ENCODE data around the gene DTX1.

Gene DTX1

GRCh38 chr12:113051759-113052158 is 4.8 kb upstream of the DTX1 start:
- Histone ChIP-seq H3K36me3 (ENCODE audit: control insufficient read depth in 5 of 5, insufficient read depth in 5 of 5, low read length in 5 of 5) (no peaks in the 10 kb centered on the region), H3K9ac (ENCODE audit: low read length in 5 of 5) (no peak overlapping the region), H3K4me3 (ENCODE audit: low read depth in 1 of 5, low read length in 5 of 5) (no peak overlapping the region), H3K27me3 (ENCODE audit: control insufficient read depth in 5 of 5, insufficient read depth in 4 of 5, low read length in 5 of 5) (peaks cover 0 to 10% (median 0%) of the 10 kb centered on the region in 5 donors), H3K4me1 (ENCODE audit: control insufficient read depth in 5 of 5, insufficient read depth in 5 of 5, low read length in 5 of 5) (peaks cover 0 to 18% (median 12%) of the 10 kb centered on the region in 5 donors), H3K9me3 (ENCODE audit: control insufficient read depth in 5 of 5, low read length in 5 of 5) (no peaks in the 10 kb centered on the region), H3K27ac (ENCODE audit: low read depth, low read length) (no peak overlapping the region)

GRCh38 chr12:113052326-113052725 is 4.2 kb upstream of the DTX1 start:
- H3K36me3 ChIP-seq (ENCODE audit: control insufficient read depth in 5 of 5, insufficient read depth in 5 of 5, low read length in 5 of 5), result no peaks in the 10 kb centered on the region
- no peak overlapping the region for H3K4me3 ChIP-seq (ENCODE audit: low read depth in 1 of 5, low read length in 5 of 5)
- H3K9ac ChIP-seq (ENCODE audit: low read length in 5 of 5), result no peak overlapping the region
- no peaks in the 10 kb centered on the region for H3K9me3 ChIP-seq (ENCODE audit: control insufficient read depth in 5 of 5, low read length in 5 of 5)
- peaks cover 0 to 20% (median 16%) of the 10 kb centered on the region in 5 donors for H3K4me1 ChIP-seq (ENCODE audit: control insufficient read depth in 5 of 5, insufficient read depth in 5 of 5, low read length in 5 of 5)
- H3K27ac ChIP-seq (ENCODE audit: low read depth, low read length), result no peak overlapping the region
- peaks cover 0 to 10% (median 0%) of the 10 kb centered on the region in 5 donors for H3K27me3 ChIP-seq (ENCODE audit: control insufficient read depth in 5 of 5, insufficient read depth in 4 of 5, low read length in 5 of 5)

GRCh38 chr12:113054948-113055486 is 1.5 kb upstream of the DTX1 start:
- no peaks in the 10 kb centered on the region for H3K36me3 ChIP-seq (ENCODE audit: control insufficient read depth in 5 of 5, insufficient read depth in 5 of 5, low read length in 5 of 5)
- no peaks in the 10 kb centered on the region for H3K9me3 ChIP-seq (ENCODE audit: control insufficient read depth in 5 of 5, low read length in 5 of 5)
- H3K27me3 ChIP-seq (ENCODE audit: control insufficient read depth in 5 of 5, insufficient read depth in 4 of 5, low read length in 5 of 5), result peaks cover 0 to 21% (median 0%) of the 10 kb centered on the region in 5 donors
- no peak overlapping the region for H3K27ac ChIP-seq (ENCODE audit: low read depth, low read length)
- peaks cover 0 to 41% (median 38%) of the 10 kb centered on the region in 5 donors for H3K4me1 ChIP-seq (ENCODE audit: control insufficient read depth in 5 of 5, insufficient read depth in 5 of 5, low read length in 5 of 5)
- no peak overlapping the region for H3K4me3 ChIP-seq (ENCODE audit: low read depth in 1 of 5, low read length in 5 of 5)
- H3K9ac ChIP-seq (ENCODE audit: low read length in 5 of 5), result no peak overlapping the region

GRCh38 chr12:113055594-113056380 is 743 bp upstream of the DTX1 start:
- peak overlapping the region in 3 of 5 donors; percentile 65 to 73 (median 72) for H3K9ac ChIP-seq (ENCODE audit: low read length in 5 of 5)
- H3K27ac ChIP-seq (ENCODE audit: low read depth, low read length), result peak overlapping the region; percentile 63
- peaks cover 0 to 21% (median 0%) of the 10 kb centered on the region in 5 donors for H3K27me3 ChIP-seq (ENCODE audit: control insufficient read depth in 5 of 5, insufficient read depth in 4 of 5, low read length in 5 of 5)
- no peaks in the 10 kb centered on the region for H3K36me3 ChIP-seq (ENCODE audit: control insufficient read depth in 5 of 5, insufficient read depth in 5 of 5, low read length in 5 of 5)
- H3K4me3 ChIP-seq (ENCODE audit: low read depth in 1 of 5, low read length in 5 of 5), result peak overlapping the region in 4 of 5 donors; percentile 55 to 78 (median 66)
- no peaks in the 10 kb centered on the region for H3K9me3 ChIP-seq (ENCODE audit: control insufficient read depth in 5 of 5, low read length in 5 of 5)
- H3K4me1 ChIP-seq (ENCODE audit: control insufficient read depth in 5 of 5, insufficient read depth in 5 of 5, low read length in 5 of 5), result peaks cover 0 to 47% (median 46%) of the 10 kb centered on the region in 5 donors

GRCh38 chr12:113056381-113056630 is 224 bp upstream of the DTX1 start:
- Histone ChIP-seq H3K27me3 (ENCODE audit: control insufficient read depth in 5 of 5, insufficient read depth in 4 of 5, low read length in 5 of 5) (peaks cover 0 to 21% (median 0%) of the 10 kb centered on the region in 5 donors), H3K4me3 (ENCODE audit: low read depth in 1 of 5, low read length in 5 of 5) (peak overlapping the region in 4 of 5 donors; percentile 55 to 78 (median 66)), H3K36me3 (ENCODE audit: control insufficient read depth in 5 of 5, insufficient read depth in 5 of 5, low read length in 5 of 5) (no peaks in the 10 kb centered on the region), H3K4me1 (ENCODE audit: control insufficient read depth in 5 of 5, insufficient read depth in 5 of 5, low read length in 5 of 5) (peaks cover 0 to 52% (median 51%) of the 10 kb centered on the region in 5 donors), H3K27ac (ENCODE audit: low read depth, low read length) (peak overlapping the region; percentile 63), H3K9ac (ENCODE audit: low read length in 5 of 5) (peak overlapping the region in 4 of 5 donors; percentile 22 to 73 (median 68)), H3K9me3 (ENCODE audit: control insufficient read depth in 5 of 5, low read length in 5 of 5) (no peaks in the 10 kb centered on the region)

GRCh38 chr12:113057565-113058485 is 1.3 kb downstream of the DTX1 start:
- Histone ChIP-seq H3K4me1 (ENCODE audit: control insufficient read depth in 5 of 5, insufficient read depth in 5 of 5, low read length in 5 of 5) (peaks cover 2 to 66% (median 58%) of the 10 kb centered on the region in 5 donors), H3K27me3 (ENCODE audit: control insufficient read depth in 5 of 5, insufficient read depth in 4 of 5, low read length in 5 of 5) (peaks cover 0 to 21% (median 0%) of the 10 kb centered on the region in 5 donors), H3K9me3 (ENCODE audit: control insufficient read depth in 5 of 5, low read length in 5 of 5) (no peaks in the 10 kb centered on the region), H3K36me3 (ENCODE audit: control insufficient read depth in 5 of 5, insufficient read depth in 5 of 5, low read length in 5 of 5) (no peaks in the 10 kb centered on the region), H3K9ac (ENCODE audit: low read length in 5 of 5) (peak overlapping the region in 3 of 5 donors; percentile 43 to 66 (median 58)), H3K4me3 (ENCODE audit: low read depth in 1 of 5, low read length in 5 of 5) (peak overlapping the region; percentile 55 to 78 (median 64)), H3K27ac (ENCODE audit: low read depth, low read length) (peak overlapping the region; percentile 63)

- Histone ChIP-seq H3K36me3 (ENCODE audit: control insufficient read depth in 5 of 5, insufficient read depth in 5 of 5, low read length in 5 of 5) (no peaks in the 10 kb centered on the region), H3K9me3 (ENCODE audit: control insufficient read depth in 5 of 5, low read length in 5 of 5) (no peaks in the 10 kb centered on the region), H3K27me3 (ENCODE audit: control insufficient read depth in 5 of 5, insufficient read depth in 4 of 5, low read length in 5 of 5) (peaks cover 0 to 21% (median 0%) of the 10 kb centered on the region in 5 donors), H3K9ac (ENCODE audit: low read length in 5 of 5) (no peak overlapping the region), H3K4me1 (ENCODE audit: control insufficient read depth in 5 of 5, insufficient read depth in 5 of 5, low read length in 5 of 5) (peaks cover 2 to 74% (median 65%) of the 10 kb centered on the region in 5 donors), H3K4me3 (ENCODE audit: low read depth in 1 of 5, low read length in 5 of 5) (peak overlapping the region in 2 of 5 donors; percentile 54 to 78), H3K27ac (ENCODE audit: low read depth, low read length) (no peak overlapping the region)
These were observed 2.0 kb downstream of the DTX1 start for GRCh38 chr12:113058553-113058952.

- Histone ChIP-seq H3K4me1 (ENCODE audit: control insufficient read depth in 5 of 5, insufficient read depth in 5 of 5, low read length in 5 of 5) (peaks cover 4 to 80% (median 71%) of the 10 kb centered on the region in 5 donors), H3K27me3 (ENCODE audit: control insufficient read depth in 5 of 5, insufficient read depth in 4 of 5, low read length in 5 of 5) (peaks cover 0 to 21% (median 0%) of the 10 kb centered on the region in 5 donors), H3K4me3 (ENCODE audit: low read depth in 1 of 5, low read length in 5 of 5) (peak overlapping the region in 2 of 5 donors; percentile 38 to 54)
These were observed 2.6 kb downstream of the DTX1 start for GRCh38 chr12:113059071-113059595.

GRCh38 chr12:113060336-113060960 is 3.9 kb downstream of the DTX1 start:
- Histone ChIP-seq H3K4me1 (ENCODE audit: control insufficient read depth in 5 of 5, insufficient read depth in 5 of 5, low read length in 5 of 5) (peaks cover 4 to 89% (median 84%) of the 10 kb centered on the region in 5 donors), H3K27me3 (ENCODE audit: control insufficient read depth in 5 of 5, insufficient read depth in 4 of 5, low read length in 5 of 5) (peaks cover 0 to 18% (median 2%) of the 10 kb centered on the region in 5 donors), H3K9me3 (ENCODE audit: control insufficient read depth in 5 of 5, low read length in 5 of 5) (no peaks in the 10 kb centered on the region), H3K27ac (ENCODE audit: low read depth, low read length) (no peak overlapping the region), H3K36me3 (ENCODE audit: control insufficient read depth in 5 of 5, insufficient read depth in 5 of 5, low read length in 5 of 5) (no peaks in the 10 kb centered on the region), H3K9ac (ENCODE audit: low read length in 5 of 5) (no peak overlapping the region), H3K4me3 (ENCODE audit: low read depth in 1 of 5, low read length in 5 of 5) (peak overlapping the region in 1 of 5 donors; percentile 13)

More at GRCh38 chr12:113059071-113059595, 2.6 kb downstream of the DTX1 start:
- Histone ChIP-seq H3K27ac (ENCODE audit: low read depth, low read length) (no peak overlapping the region), H3K9ac (ENCODE audit: low read length in 5 of 5) (peak overlapping the region in 1 of 5 donors; percentile 23), H3K36me3 (ENCODE audit: control insufficient read depth in 5 of 5, insufficient read depth in 5 of 5, low read length in 5 of 5) (no peaks in the 10 kb centered on the region), H3K9me3 (ENCODE audit: control insufficient read depth in 5 of 5, low read length in 5 of 5) (no peaks in the 10 kb centered on the region)
